Measurements from ENCODE around the gene GTF2E1.

The GTF2E1 gene

DNA sequence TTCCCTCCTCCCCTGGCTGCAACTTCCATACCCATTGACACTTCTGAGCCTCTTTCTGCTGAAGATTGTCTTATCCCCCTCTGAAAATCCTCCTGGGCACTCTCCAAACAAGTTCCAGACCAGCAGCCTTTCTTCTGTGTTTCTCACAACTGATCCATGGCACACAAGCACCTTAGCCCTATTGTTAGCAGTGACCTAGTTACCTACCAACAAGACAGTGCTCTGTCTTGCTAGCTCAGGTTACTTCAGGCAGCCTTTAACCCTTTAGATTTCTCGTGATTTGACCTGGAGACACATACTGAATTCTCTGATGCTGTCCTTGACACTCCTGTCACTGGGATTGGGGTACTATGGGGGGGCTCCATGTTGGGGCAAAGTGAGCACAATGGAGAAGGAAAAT lies 82.1 kb downstream of the GTF2E1 start:
- TF ChIP-seq, protein P1, sequence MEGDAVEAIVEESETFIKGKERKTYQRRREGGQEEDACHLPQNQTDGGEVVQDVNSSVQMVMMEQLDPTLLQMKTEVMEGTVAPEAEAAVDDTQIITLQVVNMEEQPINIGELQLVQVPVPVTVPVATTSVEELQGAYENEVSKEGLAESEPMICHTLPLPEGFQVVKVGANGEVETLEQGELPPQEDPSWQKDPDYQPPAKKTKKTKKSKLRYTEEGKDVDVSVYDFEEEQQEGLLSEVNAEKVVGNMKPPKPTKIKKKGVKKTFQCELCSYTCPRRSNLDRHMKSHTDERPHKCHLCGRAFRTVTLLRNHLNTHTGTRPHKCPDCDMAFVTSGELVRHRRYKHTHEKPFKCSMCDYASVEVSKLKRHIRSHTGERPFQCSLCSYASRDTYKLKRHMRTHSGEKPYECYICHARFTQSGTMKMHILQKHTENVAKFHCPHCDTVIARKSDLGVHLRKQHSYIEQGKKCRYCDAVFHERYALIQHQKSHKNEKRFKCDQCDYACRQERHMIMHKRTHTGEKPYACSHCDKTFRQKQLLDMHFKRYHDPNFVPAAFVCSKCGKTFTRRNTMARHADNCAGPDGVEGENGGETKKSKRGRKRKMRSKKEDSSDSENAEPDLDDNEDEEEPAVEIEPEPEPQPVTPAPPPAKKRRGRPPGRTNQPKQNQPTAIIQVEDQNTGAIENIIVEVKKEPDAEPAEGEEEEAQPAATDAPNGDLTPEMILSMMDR (IDR thresholded peaks at IDR 0.05; ENCODE audit: control insufficient read depth, insufficient read depth, low read depth, low read length, missing control alignments) = no peak
- no peak overlapping the region for H3K4me3 ChIP-seq (ENCODE audit: control insufficient read depth, low read depth, low read length)
- DNase-seq (ENCODE audit: low read depth) = no peak

DNA sequence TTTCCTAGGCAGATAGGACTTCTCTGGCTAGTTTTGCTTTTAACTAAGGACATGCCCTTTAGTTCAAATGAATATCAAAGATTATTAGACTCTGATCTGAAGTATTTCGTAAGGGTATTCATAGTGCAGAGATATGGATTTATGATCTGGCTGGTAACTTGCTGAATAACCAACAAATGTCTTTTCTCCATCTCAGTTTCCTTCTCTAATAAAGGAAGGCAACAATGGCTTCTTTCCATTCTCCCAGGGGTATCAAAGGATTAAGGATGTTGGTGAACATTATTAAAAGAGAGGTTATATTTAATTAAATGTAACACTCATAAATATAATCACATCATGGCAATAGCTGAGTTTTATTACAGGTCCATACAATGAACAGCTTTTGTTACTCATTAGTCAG lies 86.3 kb downstream of the GTF2E1 start:
- no peak overlapping the region for H3K4me3 ChIP-seq (ENCODE audit: control insufficient read depth, low read depth, low read length)
- DNase-seq (ENCODE audit: low read depth) = no peak
- TF ChIP-seq, protein P1 (IDR thresholded peaks at IDR 0.05; ENCODE audit: control insufficient read depth, insufficient read depth, low read depth, low read length, missing control alignments) = no peak

DNA sequence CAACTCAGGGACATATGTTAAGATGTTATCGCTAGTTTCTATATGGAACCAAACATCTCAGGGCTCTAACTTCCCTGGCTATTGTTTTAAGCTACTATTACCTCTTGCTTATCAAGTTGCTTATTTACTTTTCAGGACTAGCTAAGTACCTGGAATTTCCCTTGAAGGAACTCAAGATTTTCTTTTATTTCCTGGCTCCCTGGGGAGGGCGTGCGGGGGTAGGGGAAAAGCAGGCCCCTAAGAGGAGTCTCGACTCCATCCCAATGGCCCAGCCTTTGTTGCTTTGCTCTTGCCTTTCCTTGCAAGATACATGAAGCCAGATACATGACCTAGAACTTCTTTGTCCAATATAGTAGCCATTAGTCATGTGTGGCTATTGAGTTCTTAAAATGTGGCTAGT lies 88.5 kb downstream of the GTF2E1 start:
- TF ChIP-seq, protein P1 (IDR thresholded peaks at IDR 0.05; ENCODE audit: control insufficient read depth, insufficient read depth, low read depth, low read length, missing control alignments) = no peak
- no peak for DNase-seq (ENCODE audit: low read depth)

More for the DNA sequence above, 88.5 kb downstream of the GTF2E1 start:
- no peak overlapping the region for H3K4me3 ChIP-seq (ENCODE audit: control insufficient read depth, low read depth, low read length)

Measured in AG09309 (cell line).